H9 (cell line): ENCODE measurements around the gene DIPK1B. TPM values are rescaled to one million over a fixed set of nuclear protein-coding genes. Genes with fewer than 3 reads are reported as not detected.

Experiments used
- DNase-seq: peaks from one replicate; pipeline ENCODE4 v3.0.0-alpha.2; 2017
- H2AFZ ChIP-seq: one replicate; pipeline ENCODE4 v1.6.1; 2013; ENCODE audit warnings: mild to moderate bottlenecking, low read length, control low read depth, moderate library complexity
- H2AK5ac ChIP-seq: 2 replicates; pipeline ENCODE4 v1.6.1; 2013; ENCODE audit warnings: low read length, control low read depth, mixed read lengths; ENCODE audit not compliant: insufficient read length
- H2BK120ac ChIP-seq: one replicate; pipeline ENCODE4 v1.6.1; 2013; ENCODE audit warnings: low read depth, mild to moderate bottlenecking, low read length, control low read depth, inconsistent platforms; ENCODE audit not compliant: poor library complexity, severe bottlenecking
- H2BK12ac ChIP-seq: 2 replicates; pipeline ENCODE4 v1.6.1; 2013; ENCODE audit warnings: low read length, control low read depth, mixed read lengths, low read depth; ENCODE audit not compliant: insufficient read length
- H2BK15ac ChIP-seq: 2 replicates; pipeline ENCODE4 v1.6.1; 2013; ENCODE audit warnings: low read depth, low read length, control low read depth
- H2BK20ac ChIP-seq: one replicate; pipeline ENCODE4 v1.6.1; 2013; ENCODE audit warnings: low read depth, mild to moderate bottlenecking, low read length, control low read depth, inconsistent platforms; ENCODE audit not compliant: poor library complexity, severe bottlenecking
- H2BK5ac ChIP-seq: 2 replicates; pipeline ENCODE4 v1.6.1; 2013; ENCODE audit warnings: low read length, control low read depth, mixed read lengths; ENCODE audit not compliant: insufficient read length
- H3K14ac ChIP-seq: 2 replicates; pipeline ENCODE4 v1.6.1; 2013; ENCODE audit warnings: low read length, control low read depth; ENCODE audit not compliant: insufficient read depth
- H3K18ac ChIP-seq: 2 replicates; pipeline ENCODE4 v1.6.1; 2013; ENCODE audit warnings: low read depth, mild to moderate bottlenecking, mixed read lengths, low read length, control low read depth; ENCODE audit not compliant: insufficient read length
- H3K23ac ChIP-seq: 2 replicates; pipeline ENCODE4 v1.6.1; 2013; ENCODE audit warnings: low read length, control low read depth, mixed read lengths, low read depth; ENCODE audit not compliant: insufficient read length
- H3K23me2 ChIP-seq: 2 replicates; pipeline ENCODE4 v1.6.1; 2013; ENCODE audit warnings: low read depth, mild to moderate bottlenecking, mixed read lengths, low read length, control low read depth; ENCODE audit not compliant: insufficient read length, poor library complexity, severe bottlenecking
- H3K27ac ChIP-seq: 2 replicates; pipeline ENCODE4 v1.5.1; 2013; ENCODE audit warnings: low read length, control low read depth, mixed read lengths, low read depth; ENCODE audit not compliant: insufficient read length
- H3K27me3 ChIP-seq: 2 replicates; pipeline ENCODE4 v1.6.1; 2013; ENCODE audit warnings: low read length, control low read depth, inconsistent platforms; ENCODE audit not compliant: insufficient read depth
- H3K4ac ChIP-seq: 2 replicates; pipeline ENCODE4 v1.6.1; 2013; ENCODE audit warnings: low read depth, mild to moderate bottlenecking, control low read depth, inconsistent platforms, low read length, moderate library complexity
- H3K4me1 ChIP-seq: 2 replicates; pipeline ENCODE4 v1.6.1; 2013; ENCODE audit warnings: low read length, control low read depth, inconsistent platforms; ENCODE audit not compliant: insufficient read depth
- H3K4me2 ChIP-seq: 2 replicates; pipeline ENCODE4 v1.6.1; 2013; ENCODE audit warnings: low read length, control low read depth, mixed read lengths; ENCODE audit not compliant: insufficient read length, insufficient read depth
- H3K56ac ChIP-seq: 2 replicates; pipeline ENCODE4 v1.6.1; 2013; ENCODE audit warnings: low read depth, mild to moderate bottlenecking, mixed read lengths, low read length, control low read depth; ENCODE audit not compliant: insufficient read length
- H3K79me1 ChIP-seq: 2 replicates; pipeline ENCODE4 v1.6.1; 2013; ENCODE audit warnings: low read depth, mild to moderate bottlenecking, moderate library complexity, low read length, control low read depth, inconsistent platforms; ENCODE audit not compliant: insufficient read depth, poor library complexity, severe bottlenecking
- H3K79me2 ChIP-seq: 2 replicates; pipeline ENCODE4 v1.6.1; 2013; ENCODE audit warnings: low read length, control low read depth, inconsistent platforms; ENCODE audit not compliant: insufficient read depth
- H3K9ac ChIP-seq: 2 replicates; pipeline ENCODE4 v1.6.1; 2013; ENCODE audit warnings: low read length, control low read depth, mixed read lengths; ENCODE audit not compliant: insufficient read length; ENCODE audit errors: extremely low read depth
- H3K9me3 ChIP-seq: one replicate; pipeline ENCODE4 v1.6.1; 2013; ENCODE audit warnings: low read depth, low read length, inconsistent platforms; ENCODE audit not compliant: control insufficient read depth
- H3T11ph ChIP-seq: one replicate; pipeline ENCODE4 v1.6.1; 2013; ENCODE audit warnings: mild to moderate bottlenecking, low read length, control low read depth, inconsistent platforms
- H4K20me1 ChIP-seq: one replicate; pipeline ENCODE4 v1.6.1; 2013; ENCODE audit not compliant: control insufficient read depth, insufficient read length, insufficient read depth
- H4K5ac ChIP-seq: 2 replicates; pipeline ENCODE4 v1.6.1; 2013; ENCODE audit warnings: low read depth, mild to moderate bottlenecking, mixed read lengths, low read length, control low read depth; ENCODE audit not compliant: insufficient read length
- H4K8ac ChIP-seq: replicated peaks from 2 replicates; pipeline ENCODE4 v1.6.1; 2013; ENCODE audit warnings: low read length, control low read depth, mixed read lengths, low read depth; ENCODE audit not compliant: insufficient read length
- H4K91ac ChIP-seq: 2 replicates; pipeline ENCODE4 v1.6.1; 2013; ENCODE audit warnings: low read depth, mild to moderate bottlenecking, moderate library complexity, mixed read lengths, low read length, control low read depth; ENCODE audit not compliant: insufficient read length
- H3K27ac Mint-ChIP-seq, 3 experiments: 2 replicates in 2 of 3; 3 replicates in 1 of 3; pipeline ENCODE4 v1.8.0; 2020 to 2021; ENCODE audit warnings: mixed read lengths in 3 of 3, mild to moderate bottlenecking in 1 of 3, moderate library complexity in 1 of 3
- H3K27me3 Mint-ChIP-seq: 2 replicates; pipeline ENCODE4 v1.8.0; 2021; ENCODE audit warnings: low read depth, mild to moderate bottlenecking, moderate library complexity, mixed read lengths
- H3K36me3 Mint-ChIP-seq, 3 experiments: 2 replicates in 2 of 3; 3 replicates in 1 of 3; pipeline ENCODE4 v1.8.0; 2020 to 2021; ENCODE audit warnings: low read depth in 3 of 3, mixed read lengths in 3 of 3; ENCODE audit not compliant: insufficient read depth in 1 of 3
- H3K4me1 Mint-ChIP-seq, 2 experiments: 2 replicates each; pipeline ENCODE4 v1.8.0; 2020; ENCODE audit warnings: mixed read lengths in 2 of 2
- H3K4me3 Mint-ChIP-seq, 2 experiments: 2 replicates in 1 of 2; 3 replicates in 1 of 2; pipeline ENCODE4 v1.8.0; 2020 to 2021; ENCODE audit warnings: mild to moderate bottlenecking in 2 of 2, mixed read lengths in 2 of 2, moderate library complexity in 1 of 2
- H3K9me3 Mint-ChIP-seq, 2 experiments: 2 replicates in 1 of 2; 3 replicates in 1 of 2; pipeline ENCODE4 v1.8.0; 2020; ENCODE audit warnings: mild to moderate bottlenecking in 2 of 2, mixed read lengths in 2 of 2, moderate library complexity in 1 of 2
- WGBS: extraction: QIAGEN DNeasy Blood & Tissue Kit; methylation state at CpG from one replicate; pipeline ENCODE4 v1.1.7; 2013; ENCODE audit warnings: missing lambda C conversion rate, low lambda C conversion rate, mixed read lengths; ENCODE audit not compliant: insufficient read length; ENCODE audit errors: extremely low coverage; 5-methylcytosine and 5-hydroxymethylcytosine counted together
- total RNA-seq: library from RNA; stranded (reverse); gene quantifications from 2 replicates; pipeline ENCODE4 v1.2.1, GENCODE V29; 2021
- TF ChIP-seq, protein P1 (sequence below): fragments of 200-600 bp; sonication (generic); conservative IDR thresholded peaks from 3 replicates; pipeline ENCODE4 v1.8.0; 2021; ENCODE audit warnings: antibody characterized with exemption, mild to moderate bottlenecking

The DIPK1B gene
- total RNA-seq, 1 experiment from 2014 or later, result 40.3 TPM

DNA sequence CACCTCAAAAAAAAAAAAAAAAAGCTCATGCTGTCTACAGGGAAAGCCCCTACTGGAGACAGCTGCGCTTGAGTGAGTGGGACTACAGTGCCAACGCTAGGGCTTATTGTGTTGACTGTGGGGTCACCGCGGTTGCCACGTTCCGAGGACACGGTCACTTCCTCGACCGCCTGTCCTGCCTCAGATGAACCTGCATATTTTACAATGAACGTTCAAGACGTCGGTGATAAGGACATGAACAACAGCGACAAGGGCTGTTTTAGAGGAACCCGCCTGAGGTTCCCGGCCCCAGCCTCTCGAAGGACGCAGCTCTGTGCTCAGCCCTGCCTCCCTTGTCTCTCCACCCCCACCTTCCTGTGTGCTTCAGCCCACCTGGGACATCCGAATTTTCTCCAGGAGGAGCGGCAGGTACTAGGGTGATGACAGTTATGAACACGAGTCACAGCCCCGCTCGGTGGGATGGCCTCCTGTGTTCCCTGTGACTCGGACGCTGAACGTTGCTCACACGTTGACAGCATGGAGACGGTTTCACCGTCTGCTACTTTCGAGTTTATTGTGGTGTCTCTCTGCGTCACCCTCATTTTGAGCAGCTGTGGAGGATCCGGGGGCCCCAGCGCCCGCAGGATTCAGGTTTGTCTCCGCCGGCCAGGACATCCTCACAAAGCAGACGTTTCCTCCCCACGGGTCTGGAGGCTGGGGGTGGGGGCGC, 11.3 kb upstream of the DIPK1B start:
- TF ChIP-seq, protein P1, sequence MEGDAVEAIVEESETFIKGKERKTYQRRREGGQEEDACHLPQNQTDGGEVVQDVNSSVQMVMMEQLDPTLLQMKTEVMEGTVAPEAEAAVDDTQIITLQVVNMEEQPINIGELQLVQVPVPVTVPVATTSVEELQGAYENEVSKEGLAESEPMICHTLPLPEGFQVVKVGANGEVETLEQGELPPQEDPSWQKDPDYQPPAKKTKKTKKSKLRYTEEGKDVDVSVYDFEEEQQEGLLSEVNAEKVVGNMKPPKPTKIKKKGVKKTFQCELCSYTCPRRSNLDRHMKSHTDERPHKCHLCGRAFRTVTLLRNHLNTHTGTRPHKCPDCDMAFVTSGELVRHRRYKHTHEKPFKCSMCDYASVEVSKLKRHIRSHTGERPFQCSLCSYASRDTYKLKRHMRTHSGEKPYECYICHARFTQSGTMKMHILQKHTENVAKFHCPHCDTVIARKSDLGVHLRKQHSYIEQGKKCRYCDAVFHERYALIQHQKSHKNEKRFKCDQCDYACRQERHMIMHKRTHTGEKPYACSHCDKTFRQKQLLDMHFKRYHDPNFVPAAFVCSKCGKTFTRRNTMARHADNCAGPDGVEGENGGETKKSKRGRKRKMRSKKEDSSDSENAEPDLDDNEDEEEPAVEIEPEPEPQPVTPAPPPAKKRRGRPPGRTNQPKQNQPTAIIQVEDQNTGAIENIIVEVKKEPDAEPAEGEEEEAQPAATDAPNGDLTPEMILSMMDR, result no peak
- Histone ChIP-seq H3K27me3 (no peaks in the 10 kb centered on the region), H3K4me2 (peak overlapping the region; percentile 35), H2AFZ (no peak overlapping the region), H2BK5ac (no peak overlapping the region), H3K23me2 (no peaks in the 10 kb centered on the region), H3K14ac (no peak overlapping the region), H2BK15ac (no peak overlapping the region), H3K79me1 (no peaks in the 10 kb centered on the region), H3K23ac (no peak overlapping the region), H4K8ac (no peak overlapping the region), H2AK5ac (no peak overlapping the region), H4K91ac (no peak overlapping the region), H3T11ph (no peak overlapping the region), H2BK120ac (peak overlapping the region; percentile 80), H3K9me3 (no peaks in the 10 kb centered on the region), H3K9ac (no peak overlapping the region), H3K56ac (no peak overlapping the region), H2BK20ac (no peak overlapping the region), H3K27ac (no peak overlapping the region), H3K4me1 (no peaks in the 10 kb centered on the region), H3K79me2 (no peaks in the 10 kb centered on the region), H3K18ac (no peak overlapping the region), H3K4ac (no peak overlapping the region), H2BK12ac (no peak overlapping the region), H4K20me1 (no peaks in the 10 kb centered on the region), H4K5ac (no peak overlapping the region)
- no peaks in the 10 kb centered on the region for H3K36me3 Mint-ChIP-seq
- H3K27ac Mint-ChIP-seq, result no peak overlapping the region
- H3K9me3 Mint-ChIP-seq, result no peaks in the 10 kb centered on the region; a peak in 1 of 5 replicates
- peaks cover 7 to 17% of the 10 kb centered on the region in 2 experiments for H3K4me1 Mint-ChIP-seq
- no peak overlapping the region for H3K4me3 Mint-ChIP-seq
- H3K27me3 Mint-ChIP-seq, result peaks cover 44% of the 10 kb centered on the region
- no peak for DNase-seq
- WGBS, result no CpG with 5 or more reads among the region's 38 CpGs
